HepG2 (cell line): Measurements from ENCODE around the gene PALM. TPM values are rescaled to one million over a fixed set of nuclear protein-coding genes. Genes with fewer than 3 reads are reported as not detected.
A peak's percentile ranks its signal among the peaks of the same experiment; 100 is the strongest.

Source experiments
- ARNT2 ChIP-seq: sonication (generic); formaldehyde crosslinking; IDR thresholded peaks from 2 replicates; pipeline ENCODE4 v1.8.0; 2022; ENCODE audit warnings: mild to moderate bottlenecking, low read depth, missing genetic modification reagents, moderate library complexity
- ATAD3A ChIP-seq: sonication (generic); formaldehyde crosslinking; IDR thresholded peaks from 2 replicates; pipeline ENCODE4 v1.4.0; 2020; ENCODE audit warnings: missing genetic modification reagents
- CBX5 ChIP-seq: sonication (generic); formaldehyde crosslinking; IDR thresholded peaks from 2 replicates; pipeline ENCODE4 v1.4.0; 2020; ENCODE audit warnings: missing genetic modification reagents, borderline replicate concordance
- DNMT3B ChIP-seq: conservative IDR thresholded peaks from 2 replicates; pipeline ENCODE4 v1.6.1; 2016; ENCODE audit warnings: missing biosample characterization, control low read depth
- HDAC1 ChIP-seq: sonication (generic); formaldehyde crosslinking; IDR thresholded peaks from 2 replicates; pipeline ENCODE4 v1.5.1; 2020; ENCODE audit warnings: mild to moderate bottlenecking, missing genetic modification reagents
- HDAC6 ChIP-seq: fragments of 200-600 bp; sonication (generic); IDR thresholded peaks from 2 replicates; pipeline ENCODE4 v1.7.0; 2017; ENCODE audit warnings: mild to moderate bottlenecking, antibody characterized with exemption, low read length, low read depth
- HIVEP1 ChIP-seq: sonication (generic); formaldehyde crosslinking; IDR thresholded peaks from 2 replicates; pipeline ENCODE4 v1.4.0; 2020; ENCODE audit warnings: mild to moderate bottlenecking, missing genetic modification reagents
- MEIS2 ChIP-seq: sonication (generic); formaldehyde crosslinking; IDR thresholded peaks from 2 replicates; pipeline ENCODE4 v1.9.0; 2021; ENCODE audit warnings: mild to moderate bottlenecking, missing genetic modification reagents
- NRL ChIP-seq: sonication (generic); formaldehyde crosslinking; IDR thresholded peaks from 2 replicates; pipeline ENCODE4 v1.5.0; 2020; ENCODE audit warnings: missing genetic modification reagents, mild to moderate bottlenecking, moderate library complexity, borderline replicate concordance
- PHF21A ChIP-seq: sonication (generic); formaldehyde crosslinking; IDR thresholded peaks from 2 replicates; pipeline ENCODE4 v1.5.0; 2020; ENCODE audit warnings: mild to moderate bottlenecking, missing genetic modification reagents
- RCOR2 ChIP-seq: IDR thresholded peaks from 2 replicates; pipeline ENCODE4 v1.6.1; 2016; ENCODE audit warnings: missing biosample characterization, missing genetic modification reagents
- SAP130 ChIP-seq: IDR thresholded peaks from 2 replicates; pipeline ENCODE4 v1.6.1; 2016; ENCODE audit warnings: low read depth
- SMAD9 ChIP-seq: sonication (generic); formaldehyde crosslinking; IDR thresholded peaks from 2 replicates; pipeline ENCODE4 v1.5.1; 2020; ENCODE audit warnings: mild to moderate bottlenecking, missing genetic modification reagents
- YEATS2 ChIP-seq: sonication (generic); formaldehyde crosslinking; IDR thresholded peaks from 2 replicates; pipeline ENCODE4 v1.4.0; 2020; ENCODE audit warnings: missing genetic modification reagents, borderline replicate concordance
- YEATS4 ChIP-seq: sonication (generic); formaldehyde crosslinking; IDR thresholded peaks from 2 replicates; pipeline ENCODE4 v1.4.0; 2020; ENCODE audit warnings: missing genetic modification reagents, borderline replicate concordance
- ZBTB7A ChIP-seq: sonication (generic); formaldehyde crosslinking; IDR thresholded peaks from 2 replicates; pipeline ENCODE4 v1.8.0; 2022; ENCODE audit warnings: mild to moderate bottlenecking, missing genetic modification reagents
- ZNF3 ChIP-seq: IDR thresholded peaks from 2 replicates; pipeline ENCODE4 v1.7.0; 2017; ENCODE audit warnings: inconsistent platforms
- ZNF317 ChIP-seq: sonication (generic); formaldehyde crosslinking; IDR thresholded peaks from 2 replicates; pipeline ENCODE4 v1.5.0; 2020; ENCODE audit warnings: mild to moderate bottlenecking, missing genetic modification reagents
- ZNF329 ChIP-seq: sonication (generic); formaldehyde crosslinking; IDR thresholded peaks from 2 replicates; pipeline ENCODE4 v1.9.0; 2021; ENCODE audit warnings: low read depth, mild to moderate bottlenecking, missing genetic modification reagents
- ZNF350 ChIP-seq: sonication (generic); formaldehyde crosslinking; IDR thresholded peaks from 2 replicates; pipeline ENCODE4 v1.4.0; 2020; ENCODE audit warnings: mild to moderate bottlenecking, low read depth, missing genetic modification reagents, borderline replicate concordance
- ZNF430 ChIP-seq: sonication (generic); formaldehyde crosslinking; IDR thresholded peaks from 2 replicates; pipeline ENCODE4 v1.9.0; 2021; ENCODE audit warnings: mild to moderate bottlenecking, missing genetic modification reagents
- ZNF557 ChIP-seq: sonication (generic); formaldehyde crosslinking; IDR thresholded peaks from 2 replicates; pipeline ENCODE4 v1.4.0; 2020; ENCODE audit warnings: missing genetic modification reagents
- ZNF747 ChIP-seq: sonication (generic); formaldehyde crosslinking; IDR thresholded peaks from 2 replicates; pipeline ENCODE4 v1.8.1; 2023; ENCODE audit warnings: missing genetic modification reagents, mild to moderate bottlenecking, borderline replicate concordance
- polyA plus RNA-seq, 8 experiments: library from polyadenylated mRNA; depleted of rRNA in 3 of 8; stranded (reverse) in 7 of 8; unstranded in 1 of 8; fragments of >200 nt; fragmentation: Illumina TruSeq in 4 of 8; extraction: Trizol in 4 of 8; gene quantifications; 2 replicates each; pipeline versions ENCODE4 v1.2.1 to v1.2.3, GENCODE V29; 2011 to 2016; ENCODE audit warnings: low read depth in 4 of 8, missing spikeins in 1 of 8, mixed read lengths in 1 of 8; ENCODE audit not compliant: insufficient read depth in 1 of 8
- total RNA-seq, 5 experiments: library from RNA; depleted of rRNA; stranded (reverse); fragments of >200 nt; fragmentation: Illumina TruSeq; extraction: Trizol; gene quantifications; 2 replicates each; pipeline ENCODE4 v1.2.3, GENCODE V29; 2016; ENCODE audit warnings: low read depth in 1 of 5
- TF ChIP-seq, protein P1 (sequence below): IDR thresholded peaks from 2 replicates; pipeline ENCODE4 v1.6.1; 2016; ENCODE audit warnings: mild to moderate bottlenecking, missing biosample characterization, missing genetic modification reagents
- TF ChIP-seq, protein P2 (sequence below): sonication (generic); formaldehyde crosslinking; IDR thresholded peaks from 2 replicates; pipeline ENCODE4 v1.4.0; 2020; ENCODE audit warnings: mild to moderate bottlenecking, missing genetic modification reagents
- TF ChIP-seq, protein P3 (sequence below): sonication (generic); formaldehyde crosslinking; IDR thresholded peaks from 2 replicates; pipeline ENCODE4 v1.5.0; 2020; ENCODE audit warnings: missing genetic modification reagents, mild to moderate bottlenecking, borderline replicate concordance
- TF ChIP-seq, protein P4 (sequence below): sonication (generic); formaldehyde crosslinking; IDR thresholded peaks from 2 replicates; pipeline ENCODE4 v1.4.0; 2020; ENCODE audit warnings: mild to moderate bottlenecking, missing genetic modification reagents

PALM gene
- total and polyA plus RNA-seq, 2 of the 13 experiments (the other 11 are each of a cell fraction or from before 2014, with no cell fraction given) = 4.0 to 9.7 TPM

DNA sequence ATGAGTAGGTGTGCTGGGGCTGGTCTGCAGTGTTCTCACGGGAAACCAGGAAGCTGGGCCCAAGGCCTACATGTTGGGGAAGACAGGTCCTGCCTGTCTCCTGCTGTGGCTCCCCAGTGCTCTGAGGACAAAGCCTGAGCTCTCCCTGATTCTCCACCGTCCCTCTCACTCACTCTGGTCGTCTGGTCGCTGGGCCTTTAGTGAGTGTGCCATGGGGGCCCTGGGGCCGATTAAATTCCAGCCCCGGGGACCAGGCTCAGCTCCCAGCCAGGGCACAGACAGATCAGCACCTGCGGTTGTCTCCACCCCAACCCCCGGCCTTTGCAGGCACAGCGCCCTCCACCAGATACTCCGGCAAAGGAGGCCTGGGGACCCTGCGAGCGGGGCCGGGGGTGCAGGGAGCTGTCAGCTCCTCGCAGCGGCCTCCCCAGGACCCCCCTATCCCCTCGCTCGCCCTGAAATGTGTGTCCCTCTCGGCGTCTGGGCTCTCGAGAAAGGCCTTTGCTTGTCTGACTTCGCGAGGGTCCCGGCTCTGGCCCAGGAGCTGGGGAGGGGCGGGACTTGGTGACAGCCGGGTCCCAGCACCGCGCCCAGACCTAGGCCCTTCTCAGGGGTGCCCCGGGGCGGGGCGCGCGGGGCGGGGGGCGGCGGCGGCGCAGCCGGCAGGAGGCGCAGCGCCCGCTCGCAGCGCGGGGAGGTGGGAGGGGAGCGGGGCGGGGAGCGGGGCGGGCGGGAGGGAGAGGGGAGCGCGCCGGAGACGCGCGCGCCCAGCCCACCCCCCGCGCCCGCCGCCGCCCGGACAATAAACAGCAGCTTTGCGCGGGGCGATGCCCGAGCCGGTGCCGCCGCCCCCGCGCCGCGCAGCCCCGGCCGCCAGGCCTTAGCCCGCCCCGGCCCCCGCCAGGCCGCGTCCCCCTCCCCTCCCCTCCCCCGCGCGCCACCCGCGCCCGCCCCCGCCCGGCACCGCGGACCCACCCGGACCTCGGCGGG lies at the start of gene PALM (continued):
- no peak for TF ChIP-seq SMAD9 (CRISPR knock-in tag)
- TF ChIP-seq ARNT2 (CRISPR knock-in tag) = 0 out of 2 replicates have a peak, but pooled peaks have one; percentile 36
- TF ChIP-seq YEATS2 (CRISPR knock-in tag) = peak; percentile 45; the same call in 1 of the 2 replicates
- TF ChIP-seq, protein P1, sequence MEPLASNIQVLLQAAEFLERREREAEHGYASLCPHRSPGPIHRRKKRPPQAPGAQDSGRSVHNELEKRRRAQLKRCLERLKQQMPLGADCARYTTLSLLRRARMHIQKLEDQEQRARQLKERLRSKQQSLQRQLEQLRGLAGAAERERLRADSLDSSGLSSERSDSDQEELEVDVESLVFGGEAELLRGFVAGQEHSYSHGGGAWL (CRISPR knock-in tag) = peak; percentile 40; the same call in 1 of the 2 replicates
- TF ChIP-seq HDAC6 = no peak
- TF ChIP-seq, protein P2, sequence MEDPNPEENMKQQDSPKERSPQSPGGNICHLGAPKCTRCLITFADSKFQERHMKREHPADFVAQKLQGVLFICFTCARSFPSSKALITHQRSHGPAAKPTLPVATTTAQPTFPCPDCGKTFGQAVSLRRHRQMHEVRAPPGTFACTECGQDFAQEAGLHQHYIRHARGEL (CRISPR knock-in tag) = 0 out of 2 replicates have a peak, but pooled peaks have one; percentile 49
- TF ChIP-seq ZBTB7A (CRISPR knock-in tag) = peak; percentile 69; the same call in 1 of the 2 replicates
- TF ChIP-seq PHF21A (CRISPR knock-in tag) = no peak; the same call in 1 of the 2 replicates
- TF ChIP-seq ZNF350 = peak; percentile 51; the same call in 1 of the 2 replicates
- TF ChIP-seq RCOR2 = no peak
- no peak for TF ChIP-seq DNMT3B
- TF ChIP-seq, protein P3, sequence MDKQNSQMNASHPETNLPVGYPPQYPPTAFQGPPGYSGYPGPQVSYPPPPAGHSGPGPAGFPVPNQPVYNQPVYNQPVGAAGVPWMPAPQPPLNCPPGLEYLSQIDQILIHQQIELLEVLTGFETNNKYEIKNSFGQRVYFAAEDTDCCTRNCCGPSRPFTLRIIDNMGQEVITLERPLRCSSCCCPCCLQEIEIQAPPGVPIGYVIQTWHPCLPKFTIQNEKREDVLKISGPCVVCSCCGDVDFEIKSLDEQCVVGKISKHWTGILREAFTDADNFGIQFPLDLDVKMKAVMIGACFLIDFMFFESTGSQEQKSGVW = no peak
- peak; percentile 36; the same call in 1 of the 2 replicates for TF ChIP-seq HIVEP1 (CRISPR knock-in tag)
- TF ChIP-seq MEIS2 = 0 out of 2 replicates have a peak, but pooled peaks have one; percentile 31
- TF ChIP-seq SAP130 (CRISPR knock-in tag) = peak; percentile 42; the same call in 1 of the 2 replicates
- TF ChIP-seq ATAD3A (CRISPR knock-in tag) = no peak
- TF ChIP-seq, protein P4, sequence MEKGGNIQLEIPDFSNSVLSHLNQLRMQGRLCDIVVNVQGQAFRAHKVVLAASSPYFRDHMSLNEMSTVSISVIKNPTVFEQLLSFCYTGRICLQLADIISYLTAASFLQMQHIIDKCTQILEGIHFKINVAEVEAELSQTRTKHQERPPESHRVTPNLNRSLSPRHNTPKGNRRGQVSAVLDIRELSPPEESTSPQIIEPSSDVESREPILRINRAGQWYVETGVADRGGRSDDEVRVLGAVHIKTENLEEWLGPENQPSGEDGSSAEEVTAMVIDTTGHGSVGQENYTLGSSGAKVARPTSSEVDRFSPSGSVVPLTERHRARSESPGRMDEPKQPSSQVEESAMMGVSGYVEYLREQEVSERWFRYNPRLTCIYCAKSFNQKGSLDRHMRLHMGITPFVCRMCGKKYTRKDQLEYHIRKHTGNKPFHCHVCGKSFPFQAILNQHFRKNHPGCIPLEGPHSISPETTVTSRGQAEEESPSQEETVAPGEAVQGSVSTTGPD (CRISPR knock-in tag) = no peak
- TF ChIP-seq ZNF557 (CRISPR knock-in tag) = no peak
- no peak for TF ChIP-seq ZNF329 (CRISPR knock-in tag)
- TF ChIP-seq YEATS4 (CRISPR knock-in tag) = 0 out of 2 replicates have a peak, but pooled peaks have one; percentile 35
- TF ChIP-seq ZNF317 = 0 out of 2 replicates have a peak, but pooled peaks have one; percentile 35
- TF ChIP-seq HDAC1 (CRISPR knock-in tag) = 0 out of 2 replicates have a peak, but pooled peaks have one; percentile 0
- TF ChIP-seq ZNF747 (CRISPR knock-in tag) = peak; percentile 61; the same call in 1 of the 2 replicates
- TF ChIP-seq NRL = peak; percentile 13; the same call in 1 of the 2 replicates
- peak; percentile 43; the same call in 1 of the 2 replicates for TF ChIP-seq CBX5 (CRISPR knock-in tag)
- TF ChIP-seq ZNF3 (CRISPR knock-in tag) = peak; percentile 62; the same call in 1 of the 2 replicates
- 0 out of 2 replicates have a peak, but pooled peaks have one; percentile 29 for TF ChIP-seq ZNF430
